Measurements from ENCODE around the gene ARHGAP26.

- TF ChIP-seq CTCF (IDR thresholded peaks at IDR 0.05; ENCODE audit: low read depth, low read length, missing input control) (no peak), YY1 (IDR thresholded peaks at IDR 0.05) (no peak), GABPA (IDR thresholded peaks at IDR 0.05 in 1 of 2, conservative IDR thresholded peaks at IDR 0.05 in 1 of 2) (no peak), EGR1 (IDR thresholded peaks at IDR 0.05; ENCODE audit: low read depth in 2 of 2) (no peak), SP1 (IDR thresholded peaks at IDR 0.05) (no peak), RAD21 (IDR thresholded peaks at IDR 0.05) (no peak), HNF4A (conservative IDR thresholded peaks at IDR 0.05) (no peak), REST (IDR thresholded peaks at IDR 0.05) (no peak), RXRA (IDR thresholded peaks at IDR 0.05) (no peak), JUND (IDR thresholded peaks at IDR 0.05) (no peak)
- TF ChIP-seq, protein P1, sequence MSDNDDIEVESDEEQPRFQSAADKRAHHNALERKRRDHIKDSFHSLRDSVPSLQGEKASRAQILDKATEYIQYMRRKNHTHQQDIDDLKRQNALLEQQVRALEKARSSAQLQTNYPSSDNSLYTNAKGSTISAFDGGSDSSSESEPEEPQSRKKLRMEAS (IDR thresholded peaks at IDR 0.05): no peak
Measured at GRCh38 chr5:142795251-142795650, 25.1 kb downstream of the ARHGAP26 start.

All from liver (tissue), 3 donors.